ENCODE data around the gene NEO1. TPM values are rescaled to one million over a fixed set of nuclear protein-coding genes. Genes with fewer than 3 reads are reported as not detected.

NEO1 gene
- total and polyA plus RNA-seq, 2 experiments from 2014 or later = 4.5 to 13.6 TPM

DNA sequence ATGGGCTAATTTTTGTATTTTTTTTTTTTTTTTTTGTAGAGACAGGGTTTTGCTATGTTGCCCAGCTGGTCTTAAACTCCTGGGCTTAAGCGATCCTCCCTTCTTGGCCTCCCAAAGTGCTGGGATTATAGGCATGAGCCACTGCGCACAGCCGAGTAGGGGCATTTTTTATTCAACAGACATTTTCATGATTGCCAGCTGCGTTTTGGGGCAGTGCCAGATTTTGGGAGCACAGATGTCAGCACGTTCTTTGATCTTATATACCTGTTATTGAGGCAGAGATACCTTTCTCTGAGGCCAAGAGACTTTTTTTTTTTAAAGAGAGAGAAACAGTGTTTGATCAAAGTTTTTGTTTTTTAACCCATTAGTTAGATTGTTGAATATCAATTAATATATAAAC, 16.8 kb downstream of the NEO1 start:
- in situ Hi-C loops (cut with MboI) = no loop called here
- H3K9ac ChIP-seq = no peak overlapping the region
- no peaks in the 10 kb centered on the region for H3K9me2 ChIP-seq (ENCODE audit: insufficient read depth)
- H3K79me2 ChIP-seq (ENCODE audit: insufficient read depth) = no peaks in the 10 kb centered on the region
- H3F3A ChIP-seq (ENCODE audit: insufficient read depth) = no peaks in the 10 kb centered on the region
- TF ChIP-seq EZH2phosphoT487 (IDR thresholded peaks at IDR 0.05; ENCODE audit: insufficient read depth, low read depth) (no peak), EZH2 (IDR thresholded peaks at IDR 0.05; ENCODE audit: insufficient read depth, poor library complexity, severe bottlenecking) (no peak)
- H3K36me3 ChIP-seq (ENCODE audit: low read depth) = no peaks in the 10 kb centered on the region
- H3K4me1 ChIP-seq (ENCODE audit: insufficient read depth) = no peaks in the 10 kb centered on the region
- H3K27me3 ChIP-seq (replicated peaks; ENCODE audit: insufficient read depth) = no peaks in the 10 kb centered on the region; the same call in 1 of the 2 replicates
- no peak overlapping the region for H3K4me2 ChIP-seq (ENCODE audit: unreplicated experiment)
- no peak overlapping the region for H3K4me3 ChIP-seq
- no peak overlapping the region for H3K27ac ChIP-seq
- no peaks in the 10 kb centered on the region for H3K9me3 ChIP-seq (ENCODE audit: low read depth)
- H2AFZ ChIP-seq = no peak overlapping the region
- WGBS, 2 experiments (ENCODE audit: low coverage in 1 of 2, low lambda C conversion rate in 2 of 2, missing lambda C conversion rate in 2 of 2) = 70 to 79% methylated on average over 5 of the region's 5 CpGs
- H4K20me1 ChIP-seq (ENCODE audit: insufficient read depth) = no peaks in the 10 kb centered on the region
- no peak for DNase-seq

DNA sequence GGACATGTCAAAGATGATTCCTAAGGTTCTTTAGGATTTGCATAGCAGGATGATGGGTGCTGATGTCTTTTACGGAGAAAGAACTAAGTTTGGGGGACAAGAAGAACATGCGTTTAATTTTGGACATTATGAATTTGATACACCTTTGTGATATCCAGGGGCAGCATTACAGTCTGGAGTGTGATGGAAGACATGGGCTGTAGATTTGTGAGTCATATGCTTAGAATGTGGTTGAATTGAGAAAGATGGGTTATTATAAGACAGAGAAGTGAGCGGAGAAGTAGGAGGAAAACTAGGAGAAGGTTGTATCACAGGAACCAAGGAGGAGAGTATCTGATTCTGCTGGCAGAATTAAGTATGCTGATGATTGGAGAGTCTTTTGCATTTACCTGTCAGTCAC, 20.6 kb downstream of the NEO1 start:
- no peaks in the 10 kb centered on the region for H3K36me3 ChIP-seq (ENCODE audit: low read depth)
- H2AFZ ChIP-seq = no peak overlapping the region
- H3K9me2 ChIP-seq (ENCODE audit: insufficient read depth) = no peaks in the 10 kb centered on the region
- no peaks in the 10 kb centered on the region for H3F3A ChIP-seq (ENCODE audit: insufficient read depth)
- no peaks in the 10 kb centered on the region for H4K20me1 ChIP-seq (ENCODE audit: insufficient read depth)
- WGBS, 2 experiments (ENCODE audit: low coverage in 1 of 2, low lambda C conversion rate in 2 of 2, missing lambda C conversion rate in 2 of 2) = 96 to 99% methylated on average over 3 of the region's 3 CpGs
- peaks cover 12% of the 10 kb centered on the region for H3K4me1 ChIP-seq (ENCODE audit: insufficient read depth)
- DNase-seq = no peak
- no peak overlapping the region for H3K4me3 ChIP-seq
- H3K9ac ChIP-seq = no peak overlapping the region
- H3K27ac ChIP-seq = no peak overlapping the region
- H3K4me2 ChIP-seq (ENCODE audit: unreplicated experiment) = no peak overlapping the region
- TF ChIP-seq EZH2phosphoT487 (IDR thresholded peaks at IDR 0.05; ENCODE audit: insufficient read depth, low read depth) = no peak
- TF ChIP-seq EZH2 (IDR thresholded peaks at IDR 0.05; ENCODE audit: insufficient read depth, poor library complexity, severe bottlenecking) = no peak
- H3K27me3 ChIP-seq (replicated peaks; ENCODE audit: insufficient read depth) = no peaks in the 10 kb centered on the region
- H3K9me3 ChIP-seq (ENCODE audit: low read depth) = no peaks in the 10 kb centered on the region
- in situ Hi-C loops (cut with MboI) = no loop called here
- no peaks in the 10 kb centered on the region for H3K79me2 ChIP-seq (ENCODE audit: insufficient read depth)

DNA sequence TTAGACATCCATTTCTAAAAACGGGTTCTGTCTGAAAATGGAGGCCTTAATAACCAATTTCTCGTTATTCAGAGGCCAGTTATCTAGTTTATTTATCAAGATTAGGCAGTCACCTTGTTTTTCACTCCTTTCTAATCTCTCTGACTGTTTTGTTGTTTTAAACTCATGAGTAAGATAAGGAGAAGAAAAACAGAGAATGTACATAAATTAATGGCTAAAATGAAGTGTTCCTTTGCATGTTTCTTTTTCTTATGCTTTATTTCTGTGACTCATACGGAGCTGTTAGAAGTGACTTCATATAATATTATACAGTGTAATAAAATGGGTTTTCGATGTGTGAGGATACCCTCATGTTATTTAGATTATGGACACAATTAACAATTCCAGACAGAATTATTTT, 22.0 kb downstream of the NEO1 start:
- no peak overlapping the region for H3K9ac ChIP-seq
- peaks cover 21% of the 10 kb centered on the region for H3K4me1 ChIP-seq (ENCODE audit: insufficient read depth)
- no peaks in the 10 kb centered on the region for H3K9me3 ChIP-seq (ENCODE audit: low read depth)
- DNase-seq = no peak
- H3K4me3 ChIP-seq = no peak overlapping the region
- no peak for TF ChIP-seq EZH2phosphoT487 (IDR thresholded peaks at IDR 0.05; ENCODE audit: insufficient read depth, low read depth)
- TF ChIP-seq EZH2 (IDR thresholded peaks at IDR 0.05; ENCODE audit: insufficient read depth, poor library complexity, severe bottlenecking) = no peak
- WGBS, 2 experiments (ENCODE audit: low coverage in 1 of 2, low lambda C conversion rate in 2 of 2, missing lambda C conversion rate in 2 of 2) = 76 to 80% methylated on average over 4 of the region's 4 CpGs
- in situ Hi-C loops (cut with MboI) = no loop called here
- H3K36me3 ChIP-seq (ENCODE audit: low read depth) = no peaks in the 10 kb centered on the region
- H2AFZ ChIP-seq = no peak overlapping the region
- no peak overlapping the region for H3K27ac ChIP-seq
- no peak overlapping the region for H3K4me2 ChIP-seq (ENCODE audit: unreplicated experiment)
- peaks cover 6% of the 10 kb centered on the region for H3F3A ChIP-seq (ENCODE audit: insufficient read depth)
- H3K79me2 ChIP-seq (ENCODE audit: insufficient read depth) = no peaks in the 10 kb centered on the region
- H4K20me1 ChIP-seq (ENCODE audit: insufficient read depth) = no peaks in the 10 kb centered on the region
- no peaks in the 10 kb centered on the region for H3K9me2 ChIP-seq (ENCODE audit: insufficient read depth)
- no peaks in the 10 kb centered on the region for H3K27me3 ChIP-seq (replicated peaks; ENCODE audit: insufficient read depth)

DNA sequence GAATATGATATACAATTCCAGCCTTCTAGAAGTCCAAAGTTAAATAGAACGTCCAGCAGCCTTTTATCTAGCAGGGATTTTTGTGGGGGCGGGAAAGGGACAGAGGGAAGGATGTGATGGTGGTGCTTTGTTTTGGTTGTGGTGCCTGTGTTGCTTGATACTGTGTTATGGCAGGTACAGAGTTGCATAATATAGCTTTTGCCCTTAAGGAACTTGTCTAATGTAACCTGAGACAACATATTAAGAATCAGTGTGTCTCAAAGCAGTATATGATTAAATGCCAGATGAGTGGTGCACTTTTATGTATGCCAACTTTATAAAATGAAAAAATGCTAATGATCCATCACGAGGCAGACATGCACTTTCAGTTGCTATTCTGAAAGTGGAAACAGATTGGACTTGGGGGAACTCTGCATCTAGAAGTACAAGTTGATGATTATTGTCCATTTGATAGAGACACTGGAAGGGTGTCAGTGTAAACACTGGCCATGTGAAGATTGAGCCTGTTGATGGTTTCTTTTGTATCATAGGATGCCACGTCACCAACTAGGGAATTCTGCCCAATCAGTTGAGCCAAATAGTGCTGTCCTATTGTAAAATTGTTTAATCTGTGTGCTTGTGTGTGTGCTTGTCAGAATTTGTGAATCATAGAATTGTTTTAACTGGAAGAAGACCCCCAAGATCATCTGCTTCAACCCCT, 23.0 kb downstream of the NEO1 start:
- H2AFZ ChIP-seq = peak overlapping the region; percentile 48
- peak overlapping the region; percentile 46 for H3K4me2 ChIP-seq (ENCODE audit: unreplicated experiment)
- WGBS, 2 experiments (ENCODE audit: low coverage in 1 of 2, low lambda C conversion rate in 2 of 2, missing lambda C conversion rate in 2 of 2) = 27% methylated on average over 4 of the region's 4 CpGs

More for the DNA sequence above, 23.0 kb downstream of the NEO1 start:
- Histone ChIP-seq H3K79me2 (ENCODE audit: insufficient read depth) (no peaks in the 10 kb centered on the region), H3K36me3 (ENCODE audit: low read depth) (no peaks in the 10 kb centered on the region), H3K4me1 (ENCODE audit: insufficient read depth) (peaks cover 24% of the 10 kb centered on the region), H3K9me3 (ENCODE audit: low read depth) (no peaks in the 10 kb centered on the region), H4K20me1 (ENCODE audit: insufficient read depth) (no peaks in the 10 kb centered on the region), H3K4me3 (peak overlapping the region; percentile 33; the same call in 1 of the 2 replicates), H3K9me2 (ENCODE audit: insufficient read depth) (no peaks in the 10 kb centered on the region), H3K9ac (no peak overlapping the region), H3K27me3 (replicated peaks; ENCODE audit: insufficient read depth) (no peaks in the 10 kb centered on the region), H3K27ac (no peak overlapping the region), H3F3A (ENCODE audit: insufficient read depth) (peaks cover 11% of the 10 kb centered on the region)
- peak; percentile 57 for DNase-seq
- in situ Hi-C loops (cut with MboI) = no loop called here
- TF ChIP-seq EZH2 (IDR thresholded peaks at IDR 0.05; ENCODE audit: insufficient read depth, poor library complexity, severe bottlenecking) (no peak), EZH2phosphoT487 (IDR thresholded peaks at IDR 0.05; ENCODE audit: insufficient read depth, low read depth) (no peak)
